GM18951 (cell line): ENCODE results near the gene SRRM4.
"Not testable (repeated sequence)": the region's sequence is repeated elsewhere in the genome, so short reads cannot be mapped to it uniquely, and the experiment has no call there.

Experiments used
- POLR2A ChIP-seq: IDR thresholded peaks from 4 replicates; pipeline ENCODE4 v1.6.1; 2011; ENCODE audit warnings: mild to moderate bottlenecking; ENCODE audit not compliant: insufficient read length, insufficient read depth; ENCODE audit errors: extremely low read depth
- in situ Hi-C: fragments of 300-500 bp; cut with MboI; formaldehyde crosslinking; loops from one replicate; pipeline ENCODE4 v1.12.0; 2022; ENCODE audit warnings: low sequenced_read_pairs, mixed read lengths, inconsistent platforms; ENCODE audit not compliant: unreplicated experiment

The SRRM4 gene

DNA sequence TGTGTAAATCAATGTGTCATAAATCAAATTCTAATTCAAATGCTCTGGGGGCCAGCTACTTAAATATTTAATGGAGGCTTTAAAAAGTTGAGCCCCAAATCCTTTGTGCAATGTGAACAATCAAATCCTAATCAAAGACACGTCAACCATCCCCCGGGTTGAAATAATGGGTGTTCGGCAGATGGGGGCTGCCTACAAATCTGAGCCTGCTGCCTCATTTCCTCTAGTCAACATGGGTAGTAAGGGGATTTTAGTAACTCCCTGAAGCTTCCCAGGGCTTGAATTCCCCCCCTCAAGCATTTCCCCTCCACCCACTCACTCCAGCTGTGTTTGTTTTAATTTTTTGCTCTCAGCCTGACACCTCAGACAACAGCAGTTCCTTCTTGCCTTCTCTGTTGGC is 37.8 kb downstream of the SRRM4 start:
- no peak for TF ChIP-seq POLR2A
- in situ Hi-C loops: no loop called here

DNA sequence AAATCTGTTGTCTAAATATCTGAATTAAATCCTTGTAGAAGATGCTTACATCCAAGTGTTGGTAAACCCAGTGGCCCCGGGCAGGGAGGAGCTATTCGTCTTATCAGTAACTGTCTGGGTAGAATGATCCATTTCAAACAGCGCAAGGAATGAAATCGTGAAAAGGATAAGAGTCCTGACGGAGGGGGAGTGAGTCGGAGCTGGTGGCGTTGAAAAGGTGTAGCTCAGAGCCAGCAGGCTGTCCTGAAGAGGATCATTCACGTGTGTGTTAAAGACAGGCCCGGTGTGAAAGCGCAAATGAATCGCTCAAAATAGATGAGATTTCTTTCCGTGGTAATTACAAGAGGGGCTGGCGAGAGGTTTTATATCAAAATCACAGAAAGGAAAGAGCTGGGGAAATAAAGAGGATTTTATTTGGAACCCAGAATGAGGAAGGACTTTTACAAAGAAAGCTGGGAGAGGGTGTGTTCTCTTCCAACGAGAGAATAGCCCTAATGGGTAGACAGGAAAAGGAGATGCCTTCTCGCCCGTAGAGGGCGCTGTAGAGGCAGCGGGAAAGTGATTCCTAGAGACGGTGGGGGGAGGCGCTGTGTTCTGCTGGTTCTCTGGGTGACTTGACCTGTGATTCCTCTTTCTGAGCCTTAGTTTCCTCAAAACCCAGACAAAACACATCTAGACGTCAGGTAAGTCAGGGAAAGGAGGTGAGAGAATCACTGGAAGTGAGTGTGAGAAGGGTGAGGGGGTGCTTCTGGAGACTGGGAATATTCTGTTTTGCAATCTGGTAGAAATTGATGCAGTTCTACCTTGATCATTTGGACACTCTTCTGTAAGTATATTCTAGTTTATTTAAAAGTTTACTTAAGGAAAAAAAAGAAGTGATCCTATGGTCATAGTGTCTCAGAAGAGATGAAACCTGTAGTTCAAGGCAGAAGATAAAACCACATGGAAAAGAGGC is 39.3 kb downstream of the SRRM4 start:
- no peak for TF ChIP-seq POLR2A
- in situ Hi-C loops: no loop called here

DNA sequence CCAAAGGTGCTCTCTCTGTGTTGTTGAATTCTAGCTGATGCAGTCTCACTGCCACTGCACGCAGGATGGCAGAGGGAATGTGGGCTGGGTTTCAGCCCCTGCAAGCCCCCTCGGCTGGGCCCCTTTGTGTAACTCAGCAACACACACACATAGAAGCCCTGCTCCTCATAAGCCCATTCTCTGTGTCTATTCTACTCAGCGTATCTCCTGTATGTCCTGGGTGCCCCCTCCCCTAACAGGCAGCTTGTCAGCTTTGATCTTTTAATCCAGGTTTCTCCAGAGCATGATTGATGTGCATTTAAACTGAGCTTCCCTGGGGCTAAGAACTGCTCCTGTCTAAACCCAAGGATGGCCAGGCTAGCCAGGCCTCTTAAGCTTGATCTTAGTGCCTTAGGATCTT is 43.0 kb downstream of the SRRM4 start:
- no peak for TF ChIP-seq POLR2A

DNA sequence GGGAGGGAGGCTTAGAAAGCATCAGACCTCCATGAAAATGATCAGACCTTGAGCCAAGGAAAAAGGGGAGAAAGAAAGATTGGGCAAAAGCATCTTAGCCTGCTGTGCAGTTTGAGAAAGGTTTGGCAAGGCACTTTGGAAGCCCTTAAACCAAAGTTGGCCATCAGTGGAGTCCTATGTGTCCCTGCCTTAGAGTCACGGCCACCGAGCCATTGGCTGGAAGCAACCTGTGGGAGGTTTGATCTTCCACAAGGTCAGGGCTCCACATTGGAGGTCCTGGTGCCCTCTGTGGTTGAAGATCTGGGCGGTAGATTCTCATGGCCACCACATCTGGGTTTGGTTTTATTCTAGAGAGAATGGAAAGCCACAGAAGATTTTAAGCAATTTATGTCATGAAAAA is 44.4 kb downstream of the SRRM4 start:
- in situ Hi-C loops: no loop called here
- TF ChIP-seq POLR2A: no peak

More for the DNA sequence above, 43.0 kb downstream of the SRRM4 start:
- in situ Hi-C loops: no loop called here

GRCh38 chr12:119033332-119033731 is 52.0 kb downstream of the SRRM4 start:
- in situ Hi-C loops: not testable (repeated sequence)

DNA sequence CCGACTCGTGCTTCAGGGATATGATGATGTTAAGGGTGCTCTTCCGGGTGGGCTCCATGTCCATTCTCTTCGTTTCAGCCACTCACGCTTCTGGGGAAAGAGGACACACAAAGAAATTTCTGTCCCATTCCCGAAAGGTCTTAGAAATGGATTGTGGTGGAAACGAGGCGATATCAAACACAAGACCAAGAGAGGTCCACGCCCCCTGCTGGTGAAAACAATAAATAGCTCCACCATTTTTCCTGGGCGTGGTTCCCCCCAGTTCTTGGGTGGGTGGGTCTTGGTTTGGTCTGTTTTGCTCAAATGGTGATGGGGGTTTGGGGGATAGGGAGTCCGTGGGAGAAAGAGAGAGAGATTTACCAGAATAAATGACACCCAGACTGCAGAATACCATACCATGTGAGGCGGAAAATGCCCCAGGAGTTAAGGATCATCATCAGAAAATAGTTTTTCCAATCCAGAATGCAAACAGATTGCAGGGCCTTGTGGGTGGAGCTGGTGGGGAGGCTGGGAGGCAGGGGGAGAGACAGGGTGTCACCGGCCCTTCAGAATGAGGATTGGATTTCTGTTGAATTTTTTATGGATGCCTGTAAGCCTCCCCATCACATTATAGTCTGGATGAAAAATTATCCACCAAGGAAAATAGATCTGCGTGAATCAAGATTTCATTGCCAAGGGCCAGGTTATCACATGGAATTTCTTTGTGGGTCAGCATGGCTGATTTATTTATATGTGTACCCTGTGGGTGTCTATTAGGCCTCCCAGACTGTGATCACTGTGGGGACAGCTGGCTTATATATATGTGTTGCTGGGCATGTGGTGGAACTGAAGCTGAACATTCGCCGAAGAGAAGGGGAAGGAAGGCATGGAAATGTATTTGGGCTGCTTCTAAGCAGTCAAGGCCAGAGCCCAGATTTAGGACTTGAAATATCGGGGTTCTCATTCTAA is 55.8 kb downstream of the SRRM4 start:
- in situ Hi-C loops: no loop called here
- TF ChIP-seq POLR2A: no peak

DNA sequence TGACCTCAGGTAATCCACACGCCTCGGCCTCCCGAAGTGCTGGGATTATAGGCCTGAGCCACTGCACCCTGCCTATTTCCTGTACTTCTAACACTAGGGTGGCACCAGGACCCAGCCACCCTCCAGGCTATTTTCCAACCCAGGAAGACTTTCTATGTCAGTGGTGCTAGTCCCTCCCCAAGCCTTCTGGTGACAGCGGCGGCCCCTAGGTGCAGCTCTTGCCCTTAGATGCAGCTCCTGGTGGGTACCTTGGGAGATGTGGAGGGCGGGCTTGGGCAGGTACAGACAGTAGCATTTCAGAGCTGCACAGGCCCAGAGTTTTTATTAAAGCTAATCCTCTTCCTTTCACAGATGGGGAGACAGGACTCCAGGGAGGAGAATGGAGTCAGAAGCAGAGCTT is 62.8 kb downstream of the SRRM4 start:
- TF ChIP-seq POLR2A: no peak
- in situ Hi-C loops: no loop called here

- in situ Hi-C loops: no loop called here
- TF ChIP-seq POLR2A: no peak
These were observed 66.3 kb downstream of the SRRM4 start for GRCh38 chr12:119047641-119048040.

DNA sequence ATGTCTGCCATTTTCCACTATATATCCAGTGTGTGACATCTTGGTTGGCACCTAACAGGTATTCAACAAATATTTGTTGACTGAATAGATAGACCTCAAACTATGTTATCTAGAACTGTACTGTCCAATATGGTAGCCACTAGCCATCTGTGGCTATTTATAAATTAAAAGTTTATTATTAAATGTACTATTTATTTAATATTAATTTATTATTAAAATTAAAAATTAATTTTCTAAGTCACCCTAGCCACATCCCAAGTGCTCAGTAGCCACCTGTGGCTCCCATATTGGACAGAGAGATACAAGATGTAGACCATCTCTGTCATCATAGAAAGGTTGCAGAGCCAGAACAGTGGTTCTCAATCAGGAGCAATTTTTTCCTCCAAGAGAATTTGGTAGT is 69.3 kb downstream of the SRRM4 start:
- in situ Hi-C loops: no loop called here

GRCh38 chr12:119051474-119051873 is 70.1 kb downstream of the SRRM4 start:
- no peak for TF ChIP-seq POLR2A
- in situ Hi-C loops: no loop called here

More for the DNA sequence above, 69.3 kb downstream of the SRRM4 start:
- TF ChIP-seq POLR2A: no peak

DNA sequence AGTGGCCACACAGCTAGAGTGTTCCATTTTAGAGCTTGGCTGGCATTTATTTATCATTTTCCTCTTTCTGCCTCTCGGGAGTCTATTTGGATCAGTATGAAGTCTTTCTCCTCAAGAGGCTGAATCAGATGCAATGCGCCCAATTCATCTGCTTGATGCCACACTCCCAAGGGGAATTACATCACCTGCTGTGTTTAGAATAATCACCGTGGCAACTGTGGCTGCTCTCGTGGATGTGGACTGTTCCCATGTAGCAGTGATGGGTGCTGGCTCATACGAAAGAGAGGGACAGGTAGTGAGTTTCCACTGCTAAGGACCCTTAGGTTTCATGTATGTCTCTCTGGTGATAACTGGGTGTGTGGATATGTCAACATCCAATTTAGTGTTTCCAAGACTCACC is 70.7 kb downstream of the SRRM4 start:
- no peak for TF ChIP-seq POLR2A
- in situ Hi-C loops: no loop called here

- in situ Hi-C loops: no loop called here
- no peak for TF ChIP-seq POLR2A
These were observed 74.6 kb downstream of the SRRM4 start for GRCh38 chr12:119055977-119056376.
